ENCODE measurements around the gene PSMC5. TPM values are rescaled to one million over a fixed set of nuclear protein-coding genes. Genes with fewer than 3 reads are reported as not detected.
A peak's percentile ranks its signal among the peaks of the same experiment; 100 is the strongest.
"Not testable (repeated sequence)": the region's sequence is repeated elsewhere in the genome, so short reads cannot be mapped to it uniquely, and the experiment has no call there.

Gene PSMC5
- total RNA-seq, 1 experiment from 2014 or later, result 145 TPM

DNA sequence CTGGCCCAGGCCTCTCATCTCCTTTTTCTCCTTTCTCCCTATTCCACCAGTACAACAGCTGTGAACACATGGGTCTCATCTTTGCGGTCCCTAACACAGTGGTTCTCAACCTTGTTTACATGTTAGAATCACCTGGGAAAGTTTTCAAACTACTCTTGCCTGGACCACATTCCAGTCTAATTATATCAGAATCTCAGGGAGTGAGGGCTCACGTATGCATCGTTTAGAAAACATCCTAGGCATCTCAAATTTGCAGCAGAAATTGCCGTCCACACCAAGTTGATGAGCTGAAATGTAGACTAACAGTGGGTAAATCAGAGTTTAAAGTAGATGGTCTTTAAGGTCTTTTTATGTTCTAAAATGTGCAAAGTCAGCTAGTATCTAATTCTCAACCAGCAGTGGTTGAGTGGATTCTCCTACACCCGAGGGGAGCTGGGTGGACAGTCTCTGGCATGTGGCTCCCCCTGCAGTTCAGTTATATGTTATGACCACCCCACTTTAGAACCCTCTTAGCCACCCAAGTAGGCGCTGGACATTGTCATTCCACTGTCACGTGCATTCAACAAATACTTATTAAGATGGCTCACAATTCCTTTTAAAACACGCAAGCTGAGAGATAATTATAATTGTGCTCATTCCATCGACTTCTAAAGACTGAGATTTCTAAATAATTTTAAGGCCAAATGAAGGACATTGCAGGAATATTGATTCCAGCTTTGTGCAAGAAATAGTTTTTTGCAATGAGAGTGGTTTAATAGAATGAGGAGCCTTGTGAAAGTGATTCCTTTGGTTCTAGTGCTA is 42.5 kb downstream of the PSMC5 start:
- in situ Hi-C loops (cut with HindIII; ENCODE audit: low pct_unique_long_range_greater_than_20kb, low sequenced_read_pairs); H3K27me3 ChIP-seq (ENCODE audit: control insufficient read depth, insufficient read depth, low read length); POLR2A ChIA-PET; H3K36me3 ChIP-seq (ENCODE audit: control insufficient read depth, insufficient read depth, low read length); H3K27ac ChIP-seq (ENCODE audit: low read length); ATAC-seq; intact Hi-C loops (cut with micrococcal nuclease; ENCODE audit: unreplicated experiment); BruUV-seq (replicated peaks); H3K9me3 ChIP-seq (ENCODE audit: control insufficient read depth, insufficient read depth, low read depth, low read length); H3K4me1 ChIP-seq (ENCODE audit: control insufficient read depth, insufficient read depth, low read length); H3K4me3 ChIP-seq (ENCODE audit: low read depth in 2 of 2, low read length in 2 of 2); DNase-seq (ENCODE audit: low read depth, low spot score): not testable (repeated sequence)
- peak; percentile 27 for TF ChIP-seq CTCF (IDR thresholded peaks at IDR 0.05)
- CTCF ChIA-PET, result interaction anchor here (0.9 kb wide), 1 partner anchor 251 kb away, joined by 3 read pairs; no protein-coding TSS in a partner anchor

- H3K36me3 ChIP-seq (ENCODE audit: control insufficient read depth, insufficient read depth, low read length); DNase-seq (ENCODE audit: low read depth, low spot score); H3K4me1 ChIP-seq (ENCODE audit: control insufficient read depth, insufficient read depth, low read length); ATAC-seq; intact Hi-C loops (cut with micrococcal nuclease; ENCODE audit: unreplicated experiment); in situ Hi-C loops (cut with HindIII; ENCODE audit: low pct_unique_long_range_greater_than_20kb, low sequenced_read_pairs); BruUV-seq (replicated peaks); H3K27me3 ChIP-seq (ENCODE audit: control insufficient read depth, insufficient read depth, low read length); H3K9me3 ChIP-seq (ENCODE audit: control insufficient read depth, insufficient read depth, low read depth, low read length); H3K27ac ChIP-seq (ENCODE audit: low read length); POLR2A ChIA-PET; H3K4me3 ChIP-seq (ENCODE audit: low read depth in 2 of 2, low read length in 2 of 2): not testable (repeated sequence)
- CTCF ChIA-PET, result interaction anchor here (0.5 to 0.9 kb wide), 2 partner anchors 104 to 251 kb away, joined by 3 read pairs; no protein-coding TSS in a partner anchor
These were observed 43.0 kb downstream of the PSMC5 start for GRCh38 chr17:63870292-63870665.

DNA sequence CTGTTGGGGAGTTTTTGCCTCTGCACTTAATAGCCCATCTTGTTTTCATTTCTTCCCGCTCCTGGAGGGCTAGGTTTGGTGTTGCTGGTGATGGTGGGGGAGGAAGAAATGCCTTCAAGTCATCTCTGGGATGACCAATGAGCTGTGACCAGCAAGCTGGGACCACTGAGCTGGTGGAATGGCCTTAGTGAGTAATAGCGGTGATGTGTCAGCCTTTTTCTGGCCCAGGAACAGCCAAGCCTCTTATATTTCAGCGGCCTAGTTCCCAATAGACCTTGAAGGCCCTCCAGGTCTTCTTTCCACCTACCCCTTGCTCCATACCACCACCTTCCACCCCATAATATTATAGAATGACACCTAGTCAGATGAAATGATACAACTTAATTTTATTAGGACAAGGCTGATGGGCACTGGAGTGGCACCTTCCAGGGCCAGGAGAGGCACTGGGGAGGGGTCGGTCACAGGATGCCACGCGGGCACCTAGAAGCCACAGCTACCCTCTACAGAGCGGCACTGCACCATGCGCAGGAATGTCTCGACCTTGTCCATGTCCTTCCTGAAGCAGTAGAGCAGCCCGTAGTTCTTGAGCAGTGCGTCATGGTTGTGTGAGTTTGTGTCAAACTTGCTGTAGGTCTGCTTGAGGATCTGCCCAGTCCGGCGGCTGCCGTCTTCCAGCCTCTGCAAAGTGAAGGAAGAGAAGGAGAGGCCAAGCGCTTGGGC is 44.6 kb downstream of the PSMC5 start:
- ATAC-seq; H3K4me1 ChIP-seq (ENCODE audit: control insufficient read depth, insufficient read depth, low read length); in situ Hi-C loops (cut with HindIII; ENCODE audit: low pct_unique_long_range_greater_than_20kb, low sequenced_read_pairs); POLR2A ChIA-PET; H3K27me3 ChIP-seq (ENCODE audit: control insufficient read depth, insufficient read depth, low read length); H3K36me3 ChIP-seq (ENCODE audit: control insufficient read depth, insufficient read depth, low read length); CTCF ChIA-PET; DNase-seq (ENCODE audit: low read depth, low spot score); BruUV-seq (replicated peaks); H3K27ac ChIP-seq (ENCODE audit: low read length); H3K9me3 ChIP-seq (ENCODE audit: control insufficient read depth, insufficient read depth, low read depth, low read length); intact Hi-C loops (cut with micrococcal nuclease; ENCODE audit: unreplicated experiment); H3K4me3 ChIP-seq (ENCODE audit: low read depth in 2 of 2, low read length in 2 of 2): not testable (repeated sequence)

DNA sequence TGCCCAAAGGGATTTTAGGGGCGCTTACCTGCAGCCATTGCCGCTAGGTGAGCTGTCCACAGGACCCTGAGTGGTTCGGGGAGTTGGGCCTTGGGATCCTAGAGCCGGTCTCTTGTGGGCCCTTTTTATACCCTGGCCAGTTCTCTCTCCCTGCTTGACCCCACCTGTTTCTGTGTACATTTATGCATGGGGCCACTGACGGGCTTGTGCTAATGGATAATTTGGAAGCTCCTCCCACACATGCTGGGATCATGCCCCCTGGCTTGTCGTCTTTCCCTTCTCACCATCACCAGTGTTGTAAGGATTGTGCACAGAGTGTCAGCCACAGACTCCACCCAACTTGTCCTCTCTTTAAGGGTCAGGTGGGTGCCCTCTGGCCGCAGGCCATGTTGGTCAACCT is 46.3 kb downstream of the PSMC5 start, which contains the start of gene CSH2:
Gene CSH2, minus strand, starts transcription at position 101 of the 400 bp plus-strand sequence. Its CDS starts 63 bp downstream, at position 38.
- H3K27me3 ChIP-seq (ENCODE audit: control insufficient read depth, insufficient read depth, low read length); intact Hi-C loops (cut with micrococcal nuclease; ENCODE audit: unreplicated experiment); H3K4me3 ChIP-seq (ENCODE audit: low read depth in 2 of 2, low read length in 2 of 2); ATAC-seq; H3K36me3 ChIP-seq (ENCODE audit: control insufficient read depth, insufficient read depth, low read length); BruUV-seq (replicated peaks); H3K27ac ChIP-seq (ENCODE audit: low read length); H3K4me1 ChIP-seq (ENCODE audit: control insufficient read depth, insufficient read depth, low read length); POLR2A ChIA-PET; CTCF ChIA-PET; H3K9me3 ChIP-seq (ENCODE audit: control insufficient read depth, insufficient read depth, low read depth, low read length); DNase-seq (ENCODE audit: low read depth, low spot score); in situ Hi-C loops (cut with HindIII; ENCODE audit: low pct_unique_long_range_greater_than_20kb, low sequenced_read_pairs): not testable (repeated sequence)

Measured in Panc1 (cell line).